ENCODE data around the gene KCTD3.

KCTD3 gene

GRCh38 chr1:215581896-215582295 lies 14.8 kb downstream of the KCTD3 start:
- Mint-ChIP-seq H3K27me3 (ENCODE audit: low read depth) (no peaks in the 10 kb centered on the region), H3K4me3 (no peak overlapping the region), H3K4me1 (ENCODE audit: low read depth) (no peaks in the 10 kb centered on the region), H3K9me3 (peaks cover 8% of the 10 kb centered on the region), H3K36me3 (ENCODE audit: low read depth) (peaks cover 4% of the 10 kb centered on the region), H3K27ac (no peak overlapping the region)
- no peak for DNase-seq (ENCODE audit: low spot score)

GRCh38 chr1:215583185-215583749 lies 16.2 kb downstream of the KCTD3 start:
- no peaks in the 10 kb centered on the region for H3K27me3 Mint-ChIP-seq (ENCODE audit: low read depth)
- no peak for DNase-seq (ENCODE audit: low spot score)
- H3K4me1 Mint-ChIP-seq (ENCODE audit: low read depth): no peaks in the 10 kb centered on the region
- peaks cover 8% of the 10 kb centered on the region for H3K9me3 Mint-ChIP-seq
- H3K4me3 Mint-ChIP-seq: no peak overlapping the region
- H3K36me3 Mint-ChIP-seq (ENCODE audit: low read depth): peaks cover 4% of the 10 kb centered on the region
- no peak overlapping the region for H3K27ac Mint-ChIP-seq

- H3K27me3 Mint-ChIP-seq (ENCODE audit: low read depth): no peaks in the 10 kb centered on the region
Observed at GRCh38 chr1:215584389-215584788, 17.3 kb downstream of the KCTD3 start.

GRCh38 chr1:215589650-215590435 lies 22.7 kb downstream of the KCTD3 start:
- Mint-ChIP-seq H3K36me3 (ENCODE audit: low read depth) (peaks cover 3% of the 10 kb centered on the region), H3K4me3 (no peak overlapping the region), H3K27ac (no peak overlapping the region), H3K9me3 (peaks cover 8% of the 10 kb centered on the region), H3K4me1 (ENCODE audit: low read depth) (peaks cover 4% of the 10 kb centered on the region), H3K27me3 (ENCODE audit: low read depth) (no peaks in the 10 kb centered on the region)
- no peak for DNase-seq (ENCODE audit: low spot score)

More at GRCh38 chr1:215584389-215584788, 17.3 kb downstream of the KCTD3 start:
- DNase-seq (ENCODE audit: low spot score): no peak
- Mint-ChIP-seq H3K4me1 (ENCODE audit: low read depth) (no peaks in the 10 kb centered on the region), H3K36me3 (ENCODE audit: low read depth) (peaks cover 4% of the 10 kb centered on the region), H3K9me3 (peaks cover 8% of the 10 kb centered on the region), H3K4me3 (no peak overlapping the region), H3K27ac (no peak overlapping the region)

GRCh38 chr1:215590779-215591491 lies 23.8 kb downstream of the KCTD3 start:
- Mint-ChIP-seq H3K9me3 (peaks cover 4% of the 10 kb centered on the region), H3K36me3 (ENCODE audit: low read depth) (peaks cover 3% of the 10 kb centered on the region), H3K27ac (no peak overlapping the region), H3K4me1 (ENCODE audit: low read depth) (peaks cover 4% of the 10 kb centered on the region), H3K27me3 (ENCODE audit: low read depth) (no peaks in the 10 kb centered on the region), H3K4me3 (no peak overlapping the region)
- no peak for DNase-seq (ENCODE audit: low spot score)

GRCh38 chr1:215594640-215595039 lies 27.5 kb downstream of the KCTD3 start:
- Mint-ChIP-seq H3K27ac (no peak overlapping the region), H3K36me3 (ENCODE audit: low read depth) (peaks cover 2% of the 10 kb centered on the region), H3K4me3 (no peak overlapping the region), H3K27me3 (ENCODE audit: low read depth) (no peaks in the 10 kb centered on the region), H3K9me3 (peaks cover 4% of the 10 kb centered on the region), H3K4me1 (ENCODE audit: low read depth) (peaks cover 4% of the 10 kb centered on the region)
- no peak for DNase-seq (ENCODE audit: low spot score)

- H3K4me3 Mint-ChIP-seq: no peak overlapping the region
- H3K27me3 Mint-ChIP-seq (ENCODE audit: low read depth): no peaks in the 10 kb centered on the region
- H3K36me3 Mint-ChIP-seq (ENCODE audit: low read depth): peaks cover 2% of the 10 kb centered on the region
- DNase-seq (ENCODE audit: low spot score): no peak
- no peak overlapping the region for H3K27ac Mint-ChIP-seq
- peaks cover 4% of the 10 kb centered on the region for H3K4me1 Mint-ChIP-seq (ENCODE audit: low read depth)
- H3K9me3 Mint-ChIP-seq: peaks cover 4% of the 10 kb centered on the region
Observed at GRCh38 chr1:215595231-215595630, 28.1 kb downstream of the KCTD3 start.

GRCh38 chr1:215597961-215598360 lies 30.9 kb downstream of the KCTD3 start:
- Mint-ChIP-seq H3K4me1 (ENCODE audit: low read depth) (peaks cover 1% of the 10 kb centered on the region), H3K4me3 (no peak overlapping the region), H3K36me3 (ENCODE audit: low read depth) (peaks cover 2% of the 10 kb centered on the region), H3K27ac (no peak overlapping the region), H3K9me3 (no peaks in the 10 kb centered on the region), H3K27me3 (ENCODE audit: low read depth) (no peaks in the 10 kb centered on the region)
- no peak for DNase-seq (ENCODE audit: low spot score)

- Mint-ChIP-seq H3K27me3 (ENCODE audit: low read depth) (no peaks in the 10 kb centered on the region), H3K9me3 (no peaks in the 10 kb centered on the region), H3K36me3 (ENCODE audit: low read depth) (peaks cover 2% of the 10 kb centered on the region), H3K4me3 (no peak overlapping the region), H3K27ac (no peak overlapping the region), H3K4me1 (ENCODE audit: low read depth) (no peaks in the 10 kb centered on the region)
- no peak for DNase-seq (ENCODE audit: low spot score)
Observed at GRCh38 chr1:215599418-215600074, 32.4 kb downstream of the KCTD3 start.

GRCh38 chr1:215600258-215600792 lies 33.2 kb downstream of the KCTD3 start:
- Mint-ChIP-seq H3K36me3 (ENCODE audit: low read depth) (peaks cover 2% of the 10 kb centered on the region), H3K4me1 (ENCODE audit: low read depth) (no peaks in the 10 kb centered on the region), H3K27me3 (ENCODE audit: low read depth) (no peaks in the 10 kb centered on the region), H3K27ac (no peak overlapping the region), H3K4me3 (no peak overlapping the region), H3K9me3 (no peaks in the 10 kb centered on the region)
- no peak for DNase-seq (ENCODE audit: low spot score)

GRCh38 chr1:215600867-215601266 lies 33.8 kb downstream of the KCTD3 start:
- no peak overlapping the region for H3K27ac Mint-ChIP-seq
- peaks cover 2% of the 10 kb centered on the region for H3K36me3 Mint-ChIP-seq (ENCODE audit: low read depth)
- H3K4me1 Mint-ChIP-seq (ENCODE audit: low read depth): no peaks in the 10 kb centered on the region
- no peak overlapping the region for H3K4me3 Mint-ChIP-seq
- H3K27me3 Mint-ChIP-seq (ENCODE audit: low read depth): no peaks in the 10 kb centered on the region
- DNase-seq (ENCODE audit: low spot score): no peak
- H3K9me3 Mint-ChIP-seq: no peaks in the 10 kb centered on the region

- Mint-ChIP-seq H3K36me3 (ENCODE audit: low read depth) (peaks cover 2% of the 10 kb centered on the region), H3K4me1 (ENCODE audit: low read depth) (no peaks in the 10 kb centered on the region), H3K4me3 (no peak overlapping the region), H3K27me3 (ENCODE audit: low read depth) (no peaks in the 10 kb centered on the region), H3K27ac (no peak overlapping the region), H3K9me3 (no peaks in the 10 kb centered on the region)
- DNase-seq (ENCODE audit: low spot score): no peak
Observed at GRCh38 chr1:215601276-215601675, 34.2 kb downstream of the KCTD3 start.

- no peaks in the 10 kb centered on the region for H3K4me1 Mint-ChIP-seq (ENCODE audit: low read depth)
- no peak overlapping the region for H3K4me3 Mint-ChIP-seq
- DNase-seq (ENCODE audit: low spot score): no peak
- no peak overlapping the region for H3K27ac Mint-ChIP-seq
- H3K9me3 Mint-ChIP-seq: no peaks in the 10 kb centered on the region
- H3K27me3 Mint-ChIP-seq (ENCODE audit: low read depth): no peaks in the 10 kb centered on the region
- H3K36me3 Mint-ChIP-seq (ENCODE audit: low read depth): no peaks in the 10 kb centered on the region
Observed at GRCh38 chr1:215603319-215603718, 36.2 kb downstream of the KCTD3 start.
